GM18870 (cell line): ENCODE measurements around the gene NSUN3.

Experiments used
- ATAC-seq: cut with Tn5 transposase; IDR thresholded peaks from one replicate; pipeline ENCODE4 v1.9.1; 2021; ENCODE audit warnings: moderate library complexity; ENCODE audit not compliant: unreplicated experiment

The NSUN3 gene

DNA sequence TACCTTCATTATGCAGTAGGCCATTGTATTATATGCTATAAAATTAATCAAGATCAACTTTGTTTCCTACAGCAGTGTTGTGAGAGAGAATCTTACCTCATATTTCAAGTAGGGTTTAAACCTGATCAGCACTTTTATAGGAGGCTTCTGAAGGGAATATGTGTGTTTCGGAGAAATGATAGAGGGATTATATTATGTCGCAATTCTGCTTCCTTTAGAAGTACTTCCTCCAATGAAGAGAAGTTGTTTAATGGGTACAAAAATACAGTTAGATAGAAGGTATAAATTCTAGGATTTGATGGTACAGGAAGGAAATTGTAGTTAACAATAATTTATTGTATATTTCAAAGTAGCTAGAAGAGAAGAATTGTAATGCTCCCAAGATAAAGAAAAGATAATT lies 54.9 kb downstream of the NSUN3 start:
- no peak for ATAC-seq

GRCh38 chr3:94118390-94118789 lies 55.5 kb downstream of the NSUN3 start:
- ATAC-seq = no peak

- no peak for ATAC-seq
Observed at GRCh38 chr3:94121161-94121560, 58.3 kb downstream of the NSUN3 start.

DNA sequence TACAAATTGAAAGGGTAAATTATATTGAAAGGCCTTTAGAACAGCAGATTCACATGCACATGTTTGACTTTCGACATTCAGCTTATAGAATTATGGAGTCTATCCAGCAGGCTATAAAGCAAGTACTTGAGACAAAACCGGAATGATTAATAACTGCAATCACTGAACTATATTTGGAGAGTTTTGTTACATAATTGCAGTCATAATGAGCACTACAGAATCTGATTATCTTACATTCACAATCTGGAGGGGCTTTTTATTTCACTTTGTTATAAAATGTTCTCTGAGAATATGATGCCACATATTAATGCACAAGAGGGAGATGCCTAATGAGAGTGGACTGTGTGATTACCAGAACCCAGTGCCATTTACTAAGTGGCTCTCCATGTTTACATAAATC lies 64.3 kb downstream of the NSUN3 start:
- no peak for ATAC-seq

GRCh38 chr3:94130690-94131089 lies 67.8 kb downstream of the NSUN3 start:
- no peak for ATAC-seq

- no peak for ATAC-seq
Observed at GRCh38 chr3:94132777-94133176, 69.9 kb downstream of the NSUN3 start.

DNA sequence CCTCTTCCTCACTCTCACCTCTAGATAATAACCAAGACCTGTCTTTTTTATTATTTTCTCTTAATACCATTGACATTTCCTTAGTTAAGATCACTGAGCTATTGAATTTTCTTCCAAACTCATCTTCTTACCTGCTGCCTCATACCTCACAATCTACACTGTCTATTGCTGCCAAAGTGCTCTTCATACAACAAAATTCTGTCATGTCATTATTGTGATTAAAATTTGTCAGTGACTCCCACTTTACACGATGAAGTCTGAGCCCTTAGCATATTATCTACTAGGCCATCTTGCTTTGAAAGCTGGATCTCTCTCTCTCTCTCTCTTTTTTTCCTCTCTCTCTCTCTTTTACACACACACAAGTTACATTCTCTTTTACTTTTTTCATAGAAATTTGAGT lies 73.3 kb downstream of the NSUN3 start:
- no peak for ATAC-seq

DNA sequence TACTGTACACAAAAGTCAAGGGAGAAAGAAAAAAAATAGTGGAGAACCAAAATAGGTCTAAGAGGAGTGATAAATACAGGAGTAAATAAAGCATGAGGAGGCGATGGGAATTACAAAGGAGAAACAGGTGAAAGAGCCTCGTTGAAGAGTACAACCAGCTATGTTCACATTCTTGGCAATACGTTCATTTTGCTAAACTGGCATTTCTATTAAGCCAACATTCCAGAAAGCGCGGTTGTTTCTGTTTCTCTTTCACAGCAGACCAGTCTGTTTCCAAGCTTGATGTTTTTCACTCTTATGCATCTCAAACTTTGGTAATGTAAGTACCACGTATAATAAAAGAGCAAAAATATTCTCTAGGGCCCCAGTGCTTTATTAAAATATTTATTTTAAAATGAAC lies 74.5 kb downstream of the NSUN3 start:
- no peak for ATAC-seq

DNA sequence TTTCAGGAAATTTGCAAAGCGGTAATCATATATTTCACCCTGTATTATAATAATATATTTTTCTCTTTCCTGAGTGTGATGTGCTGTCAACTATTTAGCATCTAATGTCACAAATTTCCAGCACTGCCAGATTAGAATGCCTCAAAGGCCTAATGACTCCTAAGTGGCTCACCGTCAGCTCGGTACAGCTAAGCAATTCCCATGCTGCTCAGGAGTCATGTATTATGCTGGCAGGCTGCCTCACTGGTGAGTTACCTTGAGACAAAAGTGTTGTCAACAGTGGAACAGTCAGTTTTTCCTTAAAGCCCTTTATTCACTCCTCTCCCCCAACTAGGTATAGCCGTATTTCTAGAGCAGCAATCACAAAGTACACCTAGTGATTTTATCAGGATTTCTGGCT lies 83.6 kb downstream of the NSUN3 start:
- ATAC-seq = no peak

DNA sequence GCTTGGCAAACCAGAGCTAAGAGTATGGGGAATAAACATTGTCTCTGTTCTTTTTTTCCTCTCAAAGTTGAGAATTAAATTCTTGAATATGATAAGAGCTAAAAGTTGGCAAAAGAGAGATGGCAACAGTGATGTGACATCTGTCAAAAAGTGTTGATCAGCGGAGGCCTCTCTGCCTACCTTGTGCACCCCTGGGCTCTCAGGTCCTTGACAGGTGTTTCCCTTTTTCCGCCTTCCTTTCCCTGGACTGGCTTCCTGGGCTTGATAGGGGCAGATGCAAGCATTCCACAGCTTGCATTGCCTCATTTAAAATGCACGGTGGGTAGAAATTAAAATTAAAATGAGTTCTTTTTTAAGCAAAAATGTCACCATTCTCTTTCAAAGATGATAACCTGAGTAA lies 84.2 kb downstream of the NSUN3 start:
- ATAC-seq = no peak

- ATAC-seq = no peak
Observed at GRCh38 chr3:94150113-94150512, 87.3 kb downstream of the NSUN3 start.

- no peak for ATAC-seq
Observed at GRCh38 chr3:94156626-94157025, 93.8 kb downstream of the NSUN3 start.

DNA sequence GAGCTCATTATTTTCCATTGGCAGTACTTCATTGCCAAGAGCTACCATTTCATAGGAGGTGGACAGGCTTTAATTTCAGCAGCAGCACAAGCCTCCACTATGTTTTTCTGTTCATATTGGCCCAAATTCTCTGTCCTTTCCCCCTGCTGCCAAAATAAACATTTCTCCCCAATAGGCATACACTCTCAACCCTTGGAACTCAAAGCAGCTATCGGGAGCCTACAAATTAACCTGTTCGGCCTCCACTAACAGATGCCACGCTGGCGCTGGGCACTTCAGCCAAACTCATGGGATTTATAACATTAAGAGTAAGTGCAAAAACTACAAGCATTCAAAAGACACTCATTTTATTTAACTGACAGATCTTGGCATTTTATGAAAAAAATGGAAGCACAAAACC lies 95.7 kb downstream of the NSUN3 start:
- no peak for ATAC-seq

DNA sequence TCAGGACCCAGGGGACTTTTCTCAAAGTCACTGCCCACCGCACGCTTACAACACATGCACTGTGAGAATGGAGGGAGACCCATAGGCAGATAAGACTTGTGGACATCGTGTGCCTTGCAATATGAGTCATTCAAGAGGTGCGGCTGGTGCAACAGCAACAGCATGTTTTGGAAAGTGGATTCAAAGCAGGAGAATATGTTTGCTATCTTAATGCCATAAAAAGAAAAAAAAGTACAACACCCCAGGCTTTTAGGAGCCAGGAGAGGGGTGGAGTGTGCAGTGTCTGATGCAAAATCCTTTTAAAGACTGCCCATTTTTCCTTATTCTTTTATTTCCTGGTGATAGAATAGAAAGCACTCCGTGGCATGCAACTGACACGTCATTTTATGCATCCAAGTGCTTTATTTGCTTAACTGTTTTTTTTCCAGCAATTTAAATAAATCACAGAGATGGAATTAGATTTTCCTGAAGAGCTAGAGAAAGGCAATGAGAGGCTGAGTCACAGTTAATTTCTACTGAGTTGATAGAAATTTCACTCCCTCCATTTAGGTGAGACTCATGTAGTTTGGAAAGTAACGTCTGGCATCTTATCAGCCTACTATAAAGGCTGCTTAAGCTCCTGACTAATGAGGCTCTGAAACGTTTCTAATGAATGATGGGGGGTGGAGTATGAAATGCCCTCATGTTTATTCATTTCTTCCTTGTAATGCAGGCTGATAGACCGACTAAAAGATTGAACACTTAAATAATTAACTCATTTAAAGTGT lies 96.4 kb downstream of the NSUN3 start:
- ATAC-seq = no peak

- peak; percentile 92 for ATAC-seq
Observed at GRCh38 chr3:94162700-94163099, 99.8 kb downstream of the NSUN3 start.

GRCh38 chr3:94167346-94167745 lies 104.5 kb downstream of the NSUN3 start:
- ATAC-seq = no peak

DNA sequence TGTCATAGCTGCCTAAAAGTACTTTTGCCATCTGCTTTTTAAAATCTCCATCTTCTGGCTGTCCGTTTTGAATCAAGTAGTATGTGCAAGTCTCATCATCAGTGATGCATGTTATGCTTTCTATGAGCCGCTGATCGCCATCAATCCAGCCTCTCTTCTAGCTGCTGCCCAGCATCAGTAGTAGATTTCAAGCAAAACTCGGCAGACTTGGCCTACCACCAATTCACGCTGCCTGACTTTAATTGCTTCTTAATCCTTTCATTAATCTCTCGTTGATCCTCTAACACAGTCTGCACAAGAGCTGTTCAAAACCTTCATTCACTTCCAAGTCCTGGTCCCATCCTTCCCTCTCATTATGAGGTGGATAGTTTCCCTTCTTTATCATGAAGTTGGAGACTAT lies 104.9 kb downstream of the NSUN3 start:
- ATAC-seq = no peak

DNA sequence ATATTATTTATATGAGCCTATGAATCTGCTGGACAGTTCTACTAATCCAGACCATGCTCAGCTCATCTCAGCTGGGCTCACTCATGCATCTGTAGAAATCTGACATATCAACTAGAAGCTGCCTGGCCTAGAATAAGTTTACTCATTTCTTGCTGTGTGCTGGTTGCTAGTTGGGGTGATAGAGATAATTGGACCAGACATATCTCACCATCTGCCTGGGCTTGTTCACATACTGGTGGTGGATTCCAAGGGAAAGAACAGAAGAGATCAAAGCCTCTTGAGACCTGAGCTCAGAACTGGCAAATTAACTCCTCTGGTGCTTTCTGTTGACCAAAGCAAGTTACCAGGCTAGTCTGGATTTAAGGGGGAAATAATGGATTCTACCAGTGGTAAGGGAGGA lies 109.1 kb downstream of the NSUN3 start:
- peak; percentile 41 for ATAC-seq

- no peak for ATAC-seq
Observed at GRCh38 chr3:94172695-94173310, 109.9 kb downstream of the NSUN3 start.

DNA sequence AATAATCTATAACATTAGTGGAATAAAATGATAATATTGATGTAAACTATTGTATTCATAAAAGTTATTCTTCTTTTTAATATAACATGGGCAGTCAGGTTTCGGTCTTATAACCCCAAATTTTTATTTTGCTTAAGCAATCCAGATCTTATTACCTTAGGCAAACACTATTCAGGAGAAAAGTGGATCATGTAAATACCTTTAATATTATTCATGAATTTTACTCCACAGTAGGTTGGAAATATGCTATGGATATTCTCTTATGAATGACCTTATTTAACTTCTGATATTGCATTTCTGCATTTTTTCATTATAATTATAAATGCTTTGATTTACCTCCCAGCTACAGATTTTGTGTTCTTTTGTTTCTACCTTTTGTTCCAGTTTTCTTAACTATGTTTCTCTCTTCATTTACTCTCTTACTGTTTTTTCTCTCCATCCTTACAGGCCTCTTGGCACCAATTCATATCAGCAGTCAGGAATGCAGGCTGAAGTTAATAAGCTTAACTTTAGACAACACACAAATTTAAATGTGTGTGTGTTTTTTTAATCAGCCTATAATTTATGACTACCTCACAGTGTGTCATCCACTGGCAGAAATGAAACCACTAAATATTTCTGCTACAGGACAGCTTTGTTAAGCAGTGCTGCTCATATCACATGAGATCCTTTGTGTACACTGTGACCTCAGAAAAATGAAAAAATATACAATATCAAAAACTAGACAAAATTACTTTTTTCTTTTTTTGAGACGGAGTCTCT lies 111.0 kb downstream of the NSUN3 start:
- ATAC-seq = no peak

- ATAC-seq = peak; percentile 41
Observed at GRCh38 chr3:94175677-94176076, 112.8 kb downstream of the NSUN3 start.
